B cell (primary cell): ENCODE results near the gene MYORG. TPM values are rescaled to one million over a fixed set of nuclear protein-coding genes. Genes with fewer than 3 reads are reported as not detected.

Experiments used
- ATAC-seq: fragments of 200-7000 bp; cut with Tn5 transposase; one replicate; pipeline ENCODE4 v1.10.0; 2021; ENCODE audit warnings: low read depth, mild to moderate bottlenecking, moderate number of reproducible peaks, moderate library complexity
- CTCF ChIA-PET: fragments of 350-600 bp; sonication (Branson Sonifier 250); formaldehyde crosslinking; loops from one replicate; lab custom pipeline; 2021; ENCODE audit warnings: antibody characterized with exemption, inconsistent platforms; lab: Charles Lee
- POLR2A ChIA-PET: fragments of 350-600 bp; sonication (Branson Sonifier 250); formaldehyde crosslinking; loops from one replicate; lab custom pipeline; 2021; ENCODE audit warnings: antibody characterized with exemption; lab: Charles Lee
- DNase-seq: peaks from one replicate; pipeline ENCODE4 v3.0.0; 2013
- H2AFZ ChIP-seq: 2 replicates; pipeline ENCODE4 v1.6.1; 2012; ENCODE audit warnings: mild to moderate bottlenecking, low read depth, low read length; ENCODE audit not compliant: insufficient read depth, poor library complexity, severe bottlenecking
- H3K27ac ChIP-seq, 2 donors: 1 replicate in 1 of 2; 2 replicates in 1 of 2; pipeline ENCODE4 v1.5.1; 2012 to 2013; ENCODE audit warnings: low read length in 2 of 2, mild to moderate bottlenecking in 2 of 2, moderate library complexity in 1 of 2
- H3K27me3 ChIP-seq, 4 experiments: fragments of 200-600 bp in 1 of 4; sonication (generic) in 1 of 4; replicated peaks in 1 of 4; 1 replicate in 2 of 4; 2 replicates in 2 of 4; pipeline versions ENCODE4 v1.6.1 to v1.7.0; 2013 to 2016; ENCODE audit warnings: low read length in 3 of 4, mild to moderate bottlenecking in 2 of 4, mixed read lengths in 1 of 4, moderate library complexity in 1 of 4; ENCODE audit not compliant: insufficient read depth in 4 of 4, control insufficient read depth in 3 of 4; ENCODE audit errors: control extremely low read depth in 1 of 4
- H3K36me3 ChIP-seq, 2 experiments: replicated peaks in 1 of 2; 1 replicate in 1 of 2; 2 replicates in 1 of 2; pipeline versions ENCODE4 v1.6.1 to v1.7.1; 2013; ENCODE audit warnings: low read length in 1 of 2; ENCODE audit not compliant: insufficient read depth in 2 of 2, control insufficient read depth in 1 of 2; ENCODE audit errors: control extremely low read depth in 1 of 2, extremely low read depth in 1 of 2
- H3K4me1 ChIP-seq, 2 donors: fragments of 200-600 bp in 1 of 2; sonication (generic) in 1 of 2; 1 replicate in 1 of 2; 2 replicates in 1 of 2; pipeline versions ENCODE4 v1.5.1 to v1.6.1; 2013 to 2017; ENCODE audit warnings: low read length in 2 of 2; ENCODE audit not compliant: control insufficient read depth in 2 of 2, insufficient read depth in 2 of 2
- H3K4me2 ChIP-seq: replicated peaks from 2 replicates; pipeline ENCODE3; 2012; ENCODE audit warnings: mild to moderate bottlenecking, low read depth, low read length; ENCODE audit not compliant: poor library complexity, severe bottlenecking
- H3K4me3 ChIP-seq, 5 experiments: fragments of 200-600 bp in 1 of 5; sonication (generic) in 1 of 5; 1 replicate in 3 of 5; 2 replicates in 2 of 5; pipeline versions ENCODE4 v1.5.1 to v1.7.0; 2011 to 2016; ENCODE audit warnings: low read length in 4 of 5, mild to moderate bottlenecking in 4 of 5, low read depth in 2 of 5, control low read depth in 1 of 5, moderate library complexity in 1 of 5; ENCODE audit not compliant: insufficient read depth in 1 of 5; ENCODE audit errors: control extremely low read depth in 1 of 5, extremely low read depth in 1 of 5
- H3K79me2 ChIP-seq: fragments of 200-600 bp; sonication (generic); one replicate; pipeline ENCODE4 v1.6.0; 2016; ENCODE audit warnings: low read length; ENCODE audit not compliant: control insufficient read depth, insufficient read depth
- H3K9ac ChIP-seq: fragments of 200-600 bp; sonication (generic); 2 replicates; pipeline ENCODE4 v1.6.1; 2017; ENCODE audit warnings: mild to moderate bottlenecking, low read length, moderate library complexity
- H3K9me3 ChIP-seq, 3 donors: one replicate each; pipeline versions ENCODE4 v1.6.1 to v1.7.1; 2013; ENCODE audit warnings: low read length in 2 of 3; ENCODE audit not compliant: control insufficient read depth in 2 of 3, insufficient read depth in 1 of 3; ENCODE audit errors: control extremely low read depth in 1 of 3
- H4K20me1 ChIP-seq: 2 replicates; pipeline ENCODE4 v1.6.0; 2012; ENCODE audit warnings: mild to moderate bottlenecking, low read length; ENCODE audit not compliant: insufficient read depth, control insufficient read depth, poor library complexity, severe bottlenecking
- H3K27ac Mint-ChIP-seq: one replicate; pipeline ENCODE4 v1.8.0; 2021; ENCODE audit warnings: mixed read lengths
- H3K27me3 Mint-ChIP-seq: one replicate; pipeline ENCODE4 v1.8.0; 2021; ENCODE audit warnings: mixed read lengths
- H3K4me1 Mint-ChIP-seq: one replicate; pipeline ENCODE4 v1.8.0; 2021; ENCODE audit warnings: mixed read lengths
- H3K4me3 Mint-ChIP-seq: one replicate; pipeline ENCODE4 v1.8.0; 2021; ENCODE audit warnings: mixed read lengths
- H3K9me3 Mint-ChIP-seq: one replicate; pipeline ENCODE4 v1.8.0; 2022; ENCODE audit warnings: mixed read lengths; ENCODE audit not compliant: insufficient read depth
- EZH2 ChIP-seq: IDR thresholded peaks from 2 replicates; pipeline ENCODE4 v1.6.1; 2012; ENCODE audit warnings: borderline replicate concordance, low read depth, mild to moderate bottlenecking, moderate library complexity, low read length; ENCODE audit not compliant: insufficient read depth, poor library complexity, severe bottlenecking
- WGBS: methylation state at CpG from one replicate; pipeline ENCODE4 v1.1.5; 2013; ENCODE audit warnings: missing lambda C conversion rate; ENCODE audit not compliant: insufficient coverage; 5-methylcytosine and 5-hydroxymethylcytosine counted together
- intact Hi-C: fragments of 100-400 bp; cut with micrococcal nuclease; formaldehyde crosslinking; loops from one replicate; pipeline ENCODE4 v1.10.0; 2022
- polyA plus RNA-seq: library from polyadenylated mRNA; depleted of rRNA; stranded (reverse); fragments of >200 nt; gene quantifications from 2 replicates; pipeline ENCODE4 v1.2.3, GENCODE V29; 2012
- total RNA-seq, 2 donors: library from RNA; stranded (reverse); fragments of 120-200 nt in 1 of 2; gene quantifications; 1 replicate in 1 of 2; 2 replicates in 1 of 2; pipeline versions ENCODE4 v1.2.3 to v1.2.4, GENCODE V29; 2013 to 2022
- TF ChIP-seq, protein P1 (sequence below): fragments of 200-600 bp; IDR thresholded peaks from one replicate; pipeline ENCODE4 v1.8.0; 2022; ENCODE audit warnings: antibody characterized with exemption, mild to moderate bottlenecking

The MYORG gene
- total and polyA plus RNA-seq, 2 donors (not counting 1 experiment from before 2014, with no cell fraction given) = 0.27 to 0.37 TPM

GRCh38 chr9:34371886-34372466, 4.7 kb downstream of the MYORG start:
- no peak for TF ChIP-seq EZH2
- TF ChIP-seq, protein P1, sequence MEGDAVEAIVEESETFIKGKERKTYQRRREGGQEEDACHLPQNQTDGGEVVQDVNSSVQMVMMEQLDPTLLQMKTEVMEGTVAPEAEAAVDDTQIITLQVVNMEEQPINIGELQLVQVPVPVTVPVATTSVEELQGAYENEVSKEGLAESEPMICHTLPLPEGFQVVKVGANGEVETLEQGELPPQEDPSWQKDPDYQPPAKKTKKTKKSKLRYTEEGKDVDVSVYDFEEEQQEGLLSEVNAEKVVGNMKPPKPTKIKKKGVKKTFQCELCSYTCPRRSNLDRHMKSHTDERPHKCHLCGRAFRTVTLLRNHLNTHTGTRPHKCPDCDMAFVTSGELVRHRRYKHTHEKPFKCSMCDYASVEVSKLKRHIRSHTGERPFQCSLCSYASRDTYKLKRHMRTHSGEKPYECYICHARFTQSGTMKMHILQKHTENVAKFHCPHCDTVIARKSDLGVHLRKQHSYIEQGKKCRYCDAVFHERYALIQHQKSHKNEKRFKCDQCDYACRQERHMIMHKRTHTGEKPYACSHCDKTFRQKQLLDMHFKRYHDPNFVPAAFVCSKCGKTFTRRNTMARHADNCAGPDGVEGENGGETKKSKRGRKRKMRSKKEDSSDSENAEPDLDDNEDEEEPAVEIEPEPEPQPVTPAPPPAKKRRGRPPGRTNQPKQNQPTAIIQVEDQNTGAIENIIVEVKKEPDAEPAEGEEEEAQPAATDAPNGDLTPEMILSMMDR = no peak
- Histone ChIP-seq H3K4me3 (no peak overlapping the region), H3K27me3 (no peaks in the 10 kb centered on the region), H2AFZ (no peak overlapping the region), H4K20me1 (no peaks in the 10 kb centered on the region), H3K9ac (no peak overlapping the region), H3K36me3 (no peaks in the 10 kb centered on the region), H3K79me2 (no peaks in the 10 kb centered on the region), H3K27ac (no peak overlapping the region), H3K4me2 (no peak overlapping the region), H3K4me1 (peaks cover 5 to 11% of the 10 kb centered on the region in 2 donors), H3K9me3 (peaks cover 0 to 29% (median 0%) of the 10 kb centered on the region in 3 donors)
- Mint-ChIP-seq H3K27me3 (no peaks in the 10 kb centered on the region), H3K4me3 (no peak overlapping the region), H3K27ac (no peak overlapping the region), H3K4me1 (peaks cover 9% of the 10 kb centered on the region), H3K9me3 (no peaks in the 10 kb centered on the region)
- WGBS = 97% methylated on average over 60 of the region's 60 CpGs
- ATAC-seq = no peak
- ChIA-PET CTCF (no interaction called here), POLR2A (no interaction called here)
- DNase-seq = no peak
- intact Hi-C loops = loop anchor here (10.0 kb wide), 2 partner anchors 447 to 897 kb away; partner anchors contain the start of gene NOL6
